ENCODE results near the gene HCFC2.

- peak; percentile 83; the same call in 1 of the 2 replicates for TF ChIP-seq YY1 (IDR thresholded peaks at IDR 0.05; ENCODE audit: low read depth)
- peak; percentile 79 for TF ChIP-seq TAF1 (IDR thresholded peaks at IDR 0.05; ENCODE audit: low read depth)
- no peak; the same call in 1 of the 2 replicates for TF ChIP-seq TEAD4 (IDR thresholded peaks at IDR 0.05)
- TF ChIP-seq EP300 (IDR thresholded peaks at IDR 0.05; ENCODE audit: borderline replicate concordance), result peak; percentile 98
Observed at GRCh38 chr12:104137902-104138796, 73.8 kb downstream of the HCFC2 start, which contains the start of gene NFYB.
